ENCODE measurements around the gene FKBP8.

- TF ChIP-seq CTCF (IDR thresholded peaks at IDR 0.05; ENCODE audit: poor library complexity) = no peak
- no peak for TF ChIP-seq EZH2phosphoT487 (IDR thresholded peaks at IDR 0.05; ENCODE audit: low read depth, severe bottlenecking, unreplicated experiment)
Measured at GRCh38 chr19:18500799-18501198, 42.6 kb downstream of the FKBP8 start.
